HCT116 (cell line): ENCODE results near the gene ACAP3. TPM values are rescaled to one million over a fixed set of nuclear protein-coding genes. Genes with fewer than 3 reads are reported as not detected.

Source experiments
- ATAC-seq: fragments of 200-7000 bp; cut with Tn5 transposase; 2 replicates; pipeline ENCODE4 v1.9.1; 2020; ENCODE audit warnings: mild to moderate bottlenecking, moderate library complexity
- BruUV-seq: library from RNA; stranded (reverse); fragments of 400-500 nt; replicated peaks from 2 replicates; lab custom pipeline; 2021; lab: Mats Ljungman, UMichigan
- CTCF ChIA-PET: fragments of 300-600 bp; sonication (Branson Sonifier 250); formaldehyde crosslinking; loops from one replicate; lab custom pipeline; 2021; ENCODE audit warnings: antibody characterized with exemption; lab: Charles Lee
- POLR2A ChIA-PET: fragments of 300-600, 350-600 bp; sonication (Branson Sonifier 250); formaldehyde crosslinking; loops from one replicate; lab custom pipeline; 2021; ENCODE audit warnings: antibody characterized with exemption; lab: Charles Lee
- RAD21 ChIA-PET, 2 experiments: fragments of 300-600 bp; sonication (Branson Sonifier 250); formaldehyde crosslinking; loops; one replicate each; lab custom pipeline; 2023; ENCODE audit warnings: low total read pairs in 2 of 2; ENCODE audit not compliant: uncharacterized antibody in 2 of 2, unreplicated experiment in 2 of 2, low non-redundant PET in 1 of 2; lab: Charles Lee
- DNase-seq: peaks from one replicate; pipeline ENCODE4 v3.0.0-alpha.2; 2010; ENCODE audit warnings: low read depth, low spot score
- H2AFZ ChIP-seq: fragments of 200-600 bp; shearing (Covaris generic), sonication (generic); 2 replicates; pipeline ENCODE4 v1.6.1; 2017; ENCODE audit warnings: low read depth, mixed run types, mixed read lengths, antibody characterized with exemption, low read length; ENCODE audit not compliant: poor library complexity, severe bottlenecking
- H3K27ac ChIP-seq: 2 replicates; pipeline ENCODE4 v1.5.1; 2012; ENCODE audit warnings: low read depth, low read length
- H3K27me3 ChIP-seq: fragments of 200-600 bp; sonication (generic); 2 replicates; pipeline ENCODE4 v1.6.1; 2016; ENCODE audit warnings: mixed run types, low read length, mixed read lengths; ENCODE audit not compliant: insufficient read depth
- H3K36me3 ChIP-seq, 2 experiments: fragments of 200-500 bp in 1 of 2; fragments of 200-600 bp in 1 of 2; sonication (Bioruptor generic) in 1 of 2; sonication (generic) in 1 of 2; 2 replicates each; pipeline versions ENCODE4 v1.5.1 to v1.6.1; 2014 to 2016; ENCODE audit warnings: low read length in 2 of 2, inconsistent platforms in 1 of 2, mixed read lengths in 1 of 2, mixed run types in 1 of 2; ENCODE audit not compliant: insufficient read depth in 2 of 2, control insufficient read depth in 1 of 2
- H3K4me1 ChIP-seq, 2 experiments: fragments of 200-600 bp in 1 of 2; sonication (generic) in 1 of 2; 2 replicates each; pipeline versions ENCODE4 v1.5.1 to v1.6.1; 2012 to 2017; ENCODE audit warnings: low read length in 2 of 2, inconsistent platforms in 1 of 2, mild to moderate bottlenecking in 1 of 2, mixed read lengths in 1 of 2, mixed run types in 1 of 2, moderate library complexity in 1 of 2; ENCODE audit not compliant: insufficient read depth in 2 of 2, control insufficient read depth in 1 of 2
- H3K4me2 ChIP-seq: fragments of 200-600 bp; sonication (generic); 2 replicates; pipeline ENCODE4 v1.6.1; 2017; ENCODE audit warnings: mixed run types, low read length, mixed read lengths
- H3K4me3 ChIP-seq, 2 experiments: fragments of 200-600 bp in 1 of 2; sonication (generic) in 1 of 2; replicated peaks in 1 of 2; 2 replicates each; pipeline ENCODE4 v1.5.1; 2011 to 2016; ENCODE audit warnings: low read length in 2 of 2, control low read depth in 1 of 2, low read depth in 1 of 2, mild to moderate bottlenecking in 1 of 2, mixed read lengths in 1 of 2, mixed run types in 1 of 2
- H3K79me2 ChIP-seq: fragments of 200-600 bp; sonication (generic); 2 replicates; pipeline ENCODE4 v1.6.1; 2017; ENCODE audit warnings: mild to moderate bottlenecking, mixed run types, low read length, moderate library complexity, mixed read lengths; ENCODE audit not compliant: insufficient read depth
- H3K9ac ChIP-seq: fragments of 200-600 bp; sonication (generic); 2 replicates; pipeline ENCODE4 v1.6.1; 2016; ENCODE audit warnings: low read length, mixed read lengths
- H3K9me2 ChIP-seq: fragments of 200-600 bp; sonication (generic), shearing (Covaris generic); 2 replicates; pipeline ENCODE4 v1.6.1; 2017; ENCODE audit warnings: mixed run types, mild to moderate bottlenecking, moderate library complexity; ENCODE audit not compliant: insufficient read depth
- H3K9me3 ChIP-seq, 2 experiments: fragments of 200-500 bp in 1 of 2; fragments of 200-600 bp in 1 of 2; sonication (Bioruptor generic) in 1 of 2; sonication (generic) in 1 of 2; 2 replicates each; pipeline ENCODE4 v1.6.1; 2014 to 2017; ENCODE audit warnings: low read length in 2 of 2, mixed read lengths in 2 of 2, inconsistent platforms in 1 of 2, low read depth in 1 of 2, mild to moderate bottlenecking in 1 of 2, mixed run types in 1 of 2, moderate library complexity in 1 of 2; ENCODE audit not compliant: control insufficient read depth in 1 of 2, insufficient read depth in 1 of 2
- H4K20me1 ChIP-seq: fragments of 200-600 bp; sonication (generic), shearing (Covaris generic); 2 replicates; pipeline ENCODE4 v1.6.1; 2017; ENCODE audit warnings: mixed run types, mild to moderate bottlenecking, moderate library complexity; ENCODE audit not compliant: insufficient read depth
- CEBPB ChIP-seq: IDR thresholded peaks from 2 replicates; pipeline ENCODE4 v1.6.1; 2012; ENCODE audit warnings: low read depth
- EGR1 ChIP-seq: IDR thresholded peaks from 2 replicates; pipeline ENCODE4 v1.6.1; 2012; ENCODE audit warnings: low read depth
- EZH2 ChIP-seq: fragments of 200-600 bp; sonication (generic); IDR thresholded peaks from 2 replicates; pipeline ENCODE4 v1.6.1; 2017; ENCODE audit warnings: antibody characterized with exemption, mixed run types
- EZH2phosphoT487 ChIP-seq: fragments of 200-600 bp; IDR thresholded peaks from 2 replicates; pipeline ENCODE4 v1.6.1; 2018; ENCODE audit warnings: antibody characterized with exemption, borderline replicate concordance
- FOSL1 ChIP-seq: IDR thresholded peaks from 2 replicates; pipeline ENCODE4 v1.6.1; 2012; ENCODE audit warnings: low read depth
- JUND ChIP-seq: IDR thresholded peaks from 2 replicates; pipeline ENCODE4 v1.6.1; 2012
- POLR2A ChIP-seq: IDR thresholded peaks from 2 replicates; pipeline ENCODE4 v1.7.0; 2011; ENCODE audit warnings: borderline replicate concordance; ENCODE audit not compliant: insufficient read depth, insufficient read length; ENCODE audit errors: extremely low read depth
- POLR2AphosphoS5 ChIP-seq: IDR thresholded peaks from 2 replicates; pipeline ENCODE4 v1.6.1; 2011; ENCODE audit warnings: mild to moderate bottlenecking, low read depth, low read length, moderate library complexity
- RAD21 ChIP-seq: IDR thresholded peaks from 2 replicates; pipeline ENCODE4 v1.6.1; 2012; ENCODE audit warnings: low read depth, mild to moderate bottlenecking
- SIN3A ChIP-seq: IDR thresholded peaks from 2 replicates; pipeline ENCODE4 v1.6.1; 2012; ENCODE audit warnings: low read depth
- SRF ChIP-seq: IDR thresholded peaks from 2 replicates; pipeline ENCODE4 v1.6.1; 2012; ENCODE audit warnings: low read depth
- TCF7L2 ChIP-seq: IDR thresholded peaks from 2 replicates; pipeline ENCODE4 v1.7.0; 2011; ENCODE audit warnings: borderline replicate concordance, inconsistent platforms; ENCODE audit not compliant: insufficient read depth, insufficient read length; ENCODE audit errors: extremely low read depth
- YY1 ChIP-seq: IDR thresholded peaks from 2 replicates; pipeline ENCODE4 v1.6.1; 2011; ENCODE audit warnings: low read length, low read depth, moderate library complexity, mild to moderate bottlenecking; ENCODE audit not compliant: insufficient replicate concordance; ENCODE audit errors: extremely low read depth
- ZNF274 ChIP-seq: fragments of 200-500 bp; sonication (Bioruptor generic); IDR thresholded peaks from 2 replicates; pipeline ENCODE4 v1.6.1; 2014; ENCODE audit warnings: mild to moderate bottlenecking, low read depth, low read length, inconsistent platforms
- intact Hi-C: fragments of 100-400 bp; cut with micrococcal nuclease; formaldehyde crosslinking; loops from 2 replicates; pipeline ENCODE4 v1.10.0; 2022
- total RNA-seq: library from RNA; stranded (reverse); gene quantifications from one replicate; pipeline ENCODE4 v1.2.1, GENCODE V29; 2021; ENCODE audit not compliant: unreplicated experiment
- TF ChIP-seq, protein P1 (sequence below): IDR thresholded peaks from 2 replicates; pipeline ENCODE4 v1.6.1; 2012; ENCODE audit warnings: low read depth
- TF ChIP-seq, protein P2 (sequence below): IDR thresholded peaks from 2 replicates; pipeline ENCODE4 v1.6.1; 2012
- TF ChIP-seq, protein P3 (sequence below): IDR thresholded peaks from 2 replicates; pipeline ENCODE4 v1.6.1; 2011; ENCODE audit warnings: mild to moderate bottlenecking, low read length, moderate library complexity; ENCODE audit not compliant: insufficient replicate concordance; ENCODE audit errors: extremely low read depth
- TF ChIP-seq, protein P4 (sequence below): IDR thresholded peaks from 2 replicates; pipeline ENCODE4 v1.6.1; 2012

The ACAP3 gene
- total RNA-seq, 1 experiment from 2014 or later: 38.8 TPM

DNA sequence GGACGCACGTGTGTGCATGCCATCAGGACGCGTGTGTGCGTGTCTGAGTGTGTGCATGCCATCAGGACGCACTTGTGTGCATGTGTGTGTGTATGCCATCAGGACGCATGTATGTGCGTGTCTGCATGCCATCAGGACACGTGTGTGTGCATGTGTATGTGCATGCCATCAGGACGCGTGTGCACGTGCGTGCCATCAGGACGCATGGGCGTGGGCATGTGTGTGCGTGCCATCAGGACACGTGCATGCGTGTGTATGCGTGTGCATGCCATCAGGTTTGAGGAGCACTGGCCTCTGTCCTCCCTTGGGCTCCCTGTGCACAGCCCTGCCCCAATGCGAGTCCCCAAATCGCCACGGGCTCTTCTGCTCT, 48.6 kb downstream of the ACAP3 start:
- Histone ChIP-seq H3K27me3 (no peaks in the 10 kb centered on the region), H3K9me2 (no peaks in the 10 kb centered on the region), H3K79me2 (peaks cover 16% of the 10 kb centered on the region; the same call in 1 of the 2 replicates), H2AFZ (no peak overlapping the region), H3K36me3 (peaks cover 30 to 52% of the 10 kb centered on the region in 2 experiments; a peak in 3 of 4 replicates), H3K4me3 (no peak overlapping the region), H3K9ac (no peak overlapping the region), H3K4me2 (no peak overlapping the region), H3K27ac (no peak overlapping the region; the same call in 1 of the 2 replicates), H3K9me3 (no peaks in the 10 kb centered on the region), H3K4me1 (no peaks in the 10 kb centered on the region), H4K20me1 (no peaks in the 10 kb centered on the region)
- TF ChIP-seq, protein P1, sequence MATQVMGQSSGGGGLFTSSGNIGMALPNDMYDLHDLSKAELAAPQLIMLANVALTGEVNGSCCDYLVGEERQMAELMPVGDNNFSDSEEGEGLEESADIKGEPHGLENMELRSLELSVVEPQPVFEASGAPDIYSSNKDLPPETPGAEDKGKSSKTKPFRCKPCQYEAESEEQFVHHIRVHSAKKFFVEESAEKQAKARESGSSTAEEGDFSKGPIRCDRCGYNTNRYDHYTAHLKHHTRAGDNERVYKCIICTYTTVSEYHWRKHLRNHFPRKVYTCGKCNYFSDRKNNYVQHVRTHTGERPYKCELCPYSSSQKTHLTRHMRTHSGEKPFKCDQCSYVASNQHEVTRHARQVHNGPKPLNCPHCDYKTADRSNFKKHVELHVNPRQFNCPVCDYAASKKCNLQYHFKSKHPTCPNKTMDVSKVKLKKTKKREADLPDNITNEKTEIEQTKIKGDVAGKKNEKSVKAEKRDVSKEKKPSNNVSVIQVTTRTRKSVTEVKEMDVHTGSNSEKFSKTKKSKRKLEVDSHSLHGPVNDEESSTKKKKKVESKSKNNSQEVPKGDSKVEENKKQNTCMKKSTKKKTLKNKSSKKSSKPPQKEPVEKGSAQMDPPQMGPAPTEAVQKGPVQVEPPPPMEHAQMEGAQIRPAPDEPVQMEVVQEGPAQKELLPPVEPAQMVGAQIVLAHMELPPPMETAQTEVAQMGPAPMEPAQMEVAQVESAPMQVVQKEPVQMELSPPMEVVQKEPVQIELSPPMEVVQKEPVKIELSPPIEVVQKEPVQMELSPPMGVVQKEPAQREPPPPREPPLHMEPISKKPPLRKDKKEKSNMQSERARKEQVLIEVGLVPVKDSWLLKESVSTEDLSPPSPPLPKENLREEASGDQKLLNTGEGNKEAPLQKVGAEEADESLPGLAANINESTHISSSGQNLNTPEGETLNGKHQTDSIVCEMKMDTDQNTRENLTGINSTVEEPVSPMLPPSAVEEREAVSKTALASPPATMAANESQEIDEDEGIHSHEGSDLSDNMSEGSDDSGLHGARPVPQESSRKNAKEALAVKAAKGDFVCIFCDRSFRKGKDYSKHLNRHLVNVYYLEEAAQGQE: no peak
- TF ChIP-seq SIN3A (no peak), POLR2AphosphoS5 (no peak), SRF (no peak), TCF7L2 (no peak), ZNF274 (no peak), RAD21 (no peak), POLR2A (no peak), YY1 (no peak), EGR1 (no peak), JUND (no peak), EZH2phosphoT487 (no peak), EZH2 (no peak), CEBPB (no peak), FOSL1 (no peak)
- TF ChIP-seq, protein P2, sequence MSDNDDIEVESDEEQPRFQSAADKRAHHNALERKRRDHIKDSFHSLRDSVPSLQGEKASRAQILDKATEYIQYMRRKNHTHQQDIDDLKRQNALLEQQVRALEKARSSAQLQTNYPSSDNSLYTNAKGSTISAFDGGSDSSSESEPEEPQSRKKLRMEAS: no peak
- TF ChIP-seq, protein P3, sequence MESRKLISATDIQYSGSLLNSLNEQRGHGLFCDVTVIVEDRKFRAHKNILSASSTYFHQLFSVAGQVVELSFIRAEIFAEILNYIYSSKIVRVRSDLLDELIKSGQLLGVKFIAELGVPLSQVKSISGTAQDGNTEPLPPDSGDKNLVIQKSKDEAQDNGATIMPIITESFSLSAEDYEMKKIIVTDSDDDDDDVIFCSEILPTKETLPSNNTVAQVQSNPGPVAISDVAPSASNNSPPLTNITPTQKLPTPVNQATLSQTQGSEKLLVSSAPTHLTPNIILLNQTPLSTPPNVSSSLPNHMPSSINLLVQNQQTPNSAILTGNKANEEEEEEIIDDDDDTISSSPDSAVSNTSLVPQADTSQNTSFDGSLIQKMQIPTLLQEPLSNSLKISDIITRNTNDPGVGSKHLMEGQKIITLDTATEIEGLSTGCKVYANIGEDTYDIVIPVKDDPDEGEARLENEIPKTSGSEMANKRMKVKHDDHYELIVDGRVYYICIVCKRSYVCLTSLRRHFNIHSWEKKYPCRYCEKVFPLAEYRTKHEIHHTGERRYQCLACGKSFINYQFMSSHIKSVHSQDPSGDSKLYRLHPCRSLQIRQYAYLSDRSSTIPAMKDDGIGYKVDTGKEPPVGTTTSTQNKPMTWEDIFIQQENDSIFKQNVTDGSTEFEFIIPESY: no peak
- TF ChIP-seq, protein P4, sequence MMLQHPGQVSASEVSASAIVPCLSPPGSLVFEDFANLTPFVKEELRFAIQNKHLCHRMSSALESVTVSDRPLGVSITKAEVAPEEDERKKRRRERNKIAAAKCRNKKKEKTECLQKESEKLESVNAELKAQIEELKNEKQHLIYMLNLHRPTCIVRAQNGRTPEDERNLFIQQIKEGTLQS: no peak
- DNase-seq: no peak
- RAD21 ChIA-PET: no interaction called here
- no TSS peak for BruUV-seq
- POLR2A ChIA-PET: no interaction called here
- CTCF ChIA-PET: no interaction called here
- ATAC-seq: no peak
- intact Hi-C loops: no loop called here
